Uterus (tissue), 4 donors: ENCODE measurements around the gene ELK3. TPM values are rescaled to one million over a fixed set of nuclear protein-coding genes. Genes with fewer than 3 reads are reported as not detected.

Experiments
- DNase-seq, 2 donors: peaks; one replicate each; pipeline ENCODE4 v3.0.0-alpha.2; 2019 to 2020
- H3K27ac ChIP-seq, 2 donors: fragments of 200-600 bp; sonication (generic); 1 replicate in 1 of 2; 2 replicates in 1 of 2; pipeline ENCODE4 v1.5.1; 2016 to 2018
- H3K27me3 ChIP-seq, 2 donors: fragments of 200-600 bp; sonication (generic); one replicate each; pipeline ENCODE4 v1.5.1; 2018 to 2019; ENCODE audit warnings: control low read depth in 1 of 2
- H3K36me3 ChIP-seq, 2 donors: fragments of 200-600 bp; sonication (generic); one replicate each; pipeline ENCODE4 v1.5.1; 2019; ENCODE audit warnings: control low read depth in 1 of 2
- H3K4me1 ChIP-seq, 2 donors: fragments of 200-600 bp; sonication (generic); one replicate each; pipeline ENCODE4 v1.5.1; 2018 to 2019; ENCODE audit warnings: control low read depth in 1 of 2
- H3K4me3 ChIP-seq, 2 donors: fragments of 200-600 bp; sonication (generic); 1 replicate in 1 of 2; 2 replicates in 1 of 2; pipeline ENCODE4 v1.5.1; 2018 to 2019; ENCODE audit warnings: mild to moderate bottlenecking in 1 of 2
- H3K9me3 ChIP-seq, 2 donors: fragments of 200-600 bp; sonication (generic); one replicate each; pipeline ENCODE4 v1.5.1; 2019; ENCODE audit warnings: control low read depth in 1 of 2
- POLR2A ChIP-seq, 2 donors: fragments of 450-650 bp; IDR thresholded peaks; one replicate each; pipeline ENCODE4 v1.6.1; 2016; ENCODE audit warnings: antibody characterized with exemption in 2 of 2, mild to moderate bottlenecking in 1 of 2, moderate library complexity in 1 of 2
- intact Hi-C: fragments of 100-400 bp; cut with DNase I; formaldehyde crosslinking; loops from one replicate; pipeline ENCODE4 v1.15.1; 2023; ENCODE audit warnings: low total_unique reads
- total RNA-seq, 4 donors: library from RNA; depleted of rRNA in 3 of 4; stranded (reverse); fragments of >200 nt in 3 of 4; gene quantifications; one replicate each; pipeline versions ENCODE4 v1.1.0 to v1.2.4, GENCODE V29; 2014 to 2023
- TF ChIP-seq, protein P1 (sequence below), 4 experiments: fragments of 200-600 bp in 2 of 4; fragments of 450-650 bp in 2 of 4; sonication (generic) in 2 of 4; IDR thresholded peaks; one replicate each; pipeline ENCODE4 v1.5.1; 2016 to 2019; ENCODE audit warnings: antibody characterized with exemption in 4 of 4, mild to moderate bottlenecking in 2 of 4, moderate library complexity in 1 of 4
- donor health status: DM: yes; HTN: yes; CAD: no.

ELK3 gene
- total RNA-seq, 4 donors from 2014 or later, result 36.8 to 81.1 (median 44.9) TPM

DNA sequence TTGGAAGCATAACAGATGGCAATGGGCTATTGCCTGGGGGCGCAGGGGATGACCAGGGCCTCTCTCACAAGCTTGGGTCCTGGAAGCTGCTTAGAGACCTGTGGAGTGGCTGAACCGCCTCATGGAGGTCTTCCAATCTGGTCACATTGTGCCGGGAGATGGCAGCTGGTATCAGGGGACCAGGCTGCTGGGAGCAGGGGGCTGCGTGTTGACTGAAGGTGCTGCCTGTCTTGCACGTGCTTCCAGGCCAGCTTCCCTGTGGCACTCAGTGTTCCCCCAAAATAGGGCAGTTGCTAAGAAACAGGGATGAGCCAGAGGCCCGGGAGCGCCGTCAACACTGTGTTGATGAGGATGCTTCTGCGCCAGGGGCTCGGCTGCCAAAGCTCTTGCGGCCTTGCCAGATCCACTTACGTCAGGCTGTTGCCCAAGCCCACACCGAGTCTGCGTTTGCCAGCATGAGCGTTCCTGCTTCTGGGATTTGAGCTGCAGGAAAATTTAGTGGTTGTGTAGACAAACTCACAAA lies 39.8 kb downstream of the ELK3 start:
- Histone ChIP-seq H3K9me3 (no peaks in the 10 kb centered on the region), H3K4me1 (peaks cover 46 to 51% of the 10 kb centered on the region in 2 donors), H3K4me3 (no peak overlapping the region), H3K27me3 (no peaks in the 10 kb centered on the region), H3K27ac (peak overlapping the region; percentile 88 to 96), H3K36me3 (no peaks in the 10 kb centered on the region)
- intact Hi-C loops, result loop anchor here (10.0 kb wide), 1 partner anchor 161 kb away; no protein-coding TSS in a partner anchor
- TF ChIP-seq, protein P1, sequence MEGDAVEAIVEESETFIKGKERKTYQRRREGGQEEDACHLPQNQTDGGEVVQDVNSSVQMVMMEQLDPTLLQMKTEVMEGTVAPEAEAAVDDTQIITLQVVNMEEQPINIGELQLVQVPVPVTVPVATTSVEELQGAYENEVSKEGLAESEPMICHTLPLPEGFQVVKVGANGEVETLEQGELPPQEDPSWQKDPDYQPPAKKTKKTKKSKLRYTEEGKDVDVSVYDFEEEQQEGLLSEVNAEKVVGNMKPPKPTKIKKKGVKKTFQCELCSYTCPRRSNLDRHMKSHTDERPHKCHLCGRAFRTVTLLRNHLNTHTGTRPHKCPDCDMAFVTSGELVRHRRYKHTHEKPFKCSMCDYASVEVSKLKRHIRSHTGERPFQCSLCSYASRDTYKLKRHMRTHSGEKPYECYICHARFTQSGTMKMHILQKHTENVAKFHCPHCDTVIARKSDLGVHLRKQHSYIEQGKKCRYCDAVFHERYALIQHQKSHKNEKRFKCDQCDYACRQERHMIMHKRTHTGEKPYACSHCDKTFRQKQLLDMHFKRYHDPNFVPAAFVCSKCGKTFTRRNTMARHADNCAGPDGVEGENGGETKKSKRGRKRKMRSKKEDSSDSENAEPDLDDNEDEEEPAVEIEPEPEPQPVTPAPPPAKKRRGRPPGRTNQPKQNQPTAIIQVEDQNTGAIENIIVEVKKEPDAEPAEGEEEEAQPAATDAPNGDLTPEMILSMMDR (IDR thresholded peaks at IDR 0.05), result peak in 1 of 4 experiments; percentile 12
- peak in 1 of 2 donors; percentile 5 for TF ChIP-seq POLR2A (IDR thresholded peaks at IDR 0.05)
- peak; percentile 98 to 99 for DNase-seq

DNA sequence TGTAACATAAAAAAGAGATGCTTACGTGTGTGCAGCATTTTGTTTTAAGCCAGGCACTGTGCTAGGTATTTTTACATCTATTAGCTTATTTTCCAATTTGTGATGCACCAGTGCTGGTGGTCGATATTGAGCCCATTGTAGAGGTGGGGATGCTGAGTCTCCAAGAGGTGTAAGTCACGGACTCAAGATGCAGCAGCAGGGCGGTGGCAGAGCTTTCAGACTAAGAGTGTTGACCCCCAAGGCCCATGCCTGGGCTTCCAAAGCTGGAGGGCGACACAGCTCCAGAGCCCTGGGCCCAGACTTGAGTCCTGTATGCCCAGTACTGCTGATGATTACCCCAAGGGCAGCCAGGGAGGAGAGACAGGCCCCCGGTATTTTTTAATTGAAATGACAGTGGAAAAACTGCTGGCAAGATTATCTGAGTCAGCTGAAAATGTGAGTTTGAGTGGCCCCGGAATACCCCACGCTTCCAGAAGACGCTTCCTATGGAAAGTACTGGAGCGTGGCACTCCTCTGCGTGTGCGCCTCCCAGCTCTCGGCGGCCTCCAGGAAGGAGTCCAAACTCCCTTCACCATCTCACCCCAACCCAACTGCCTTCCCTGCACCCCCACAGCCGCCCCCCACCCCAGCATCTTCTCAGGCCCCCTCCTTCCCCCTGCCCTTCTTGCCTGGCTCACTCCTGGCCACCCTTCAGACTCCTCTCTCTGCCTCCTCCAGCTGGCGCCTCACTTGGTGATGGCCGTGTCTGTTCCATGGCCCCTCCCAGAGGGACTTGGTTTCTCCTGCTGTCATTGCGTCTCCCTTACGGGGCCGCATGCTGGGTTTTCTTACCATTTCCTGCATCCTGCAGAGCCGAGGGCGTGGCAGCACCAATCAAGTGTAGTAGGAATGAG lies 40.7 kb downstream of the ELK3 start:
- H3K36me3 ChIP-seq, result no peaks in the 10 kb centered on the region
- no peak overlapping the region for H3K4me3 ChIP-seq
- H3K4me1 ChIP-seq, result peaks cover 50% of the 10 kb centered on the region in 2 donors
- no peaks in the 10 kb centered on the region for H3K9me3 ChIP-seq
- intact Hi-C loops, result loop anchor here (10.0 kb wide), 1 partner anchor 160 kb away; no protein-coding TSS in a partner anchor
- H3K27ac ChIP-seq, result peak overlapping the region; percentile 88 to 96
- TF ChIP-seq, protein P1 (IDR thresholded peaks at IDR 0.05), result no peak
- TF ChIP-seq POLR2A (IDR thresholded peaks at IDR 0.05), result no peak
- DNase-seq, result peak in 1 of 2 donors; percentile 39
- no peaks in the 10 kb centered on the region for H3K27me3 ChIP-seq

DNA sequence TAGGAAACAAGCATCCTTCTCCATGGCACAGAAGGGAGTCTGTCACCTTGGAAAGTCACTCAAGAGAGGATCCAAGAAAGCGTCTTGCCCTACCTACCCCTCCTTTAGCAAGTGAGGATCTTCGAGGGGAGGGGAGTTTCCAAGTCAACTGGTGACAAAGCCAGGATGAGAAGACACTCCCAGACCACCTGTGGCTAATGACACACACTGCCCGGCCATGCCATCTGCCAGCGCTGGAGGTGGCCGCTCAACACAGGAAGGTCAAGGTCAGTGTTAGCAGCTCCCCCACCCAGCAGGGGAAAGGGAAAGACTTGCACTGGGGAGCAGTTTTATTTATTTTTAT lies 41.3 kb downstream of the ELK3 start:
- intact Hi-C loops, result loop anchor here (10.0 kb wide), 1 partner anchor 159 kb away; no protein-coding TSS in a partner anchor
- TF ChIP-seq, protein P1 (IDR thresholded peaks at IDR 0.05), result no peak
- TF ChIP-seq POLR2A (IDR thresholded peaks at IDR 0.05), result no peak
- peaks cover 45 to 50% of the 10 kb centered on the region in 2 donors for H3K4me1 ChIP-seq

DNA sequence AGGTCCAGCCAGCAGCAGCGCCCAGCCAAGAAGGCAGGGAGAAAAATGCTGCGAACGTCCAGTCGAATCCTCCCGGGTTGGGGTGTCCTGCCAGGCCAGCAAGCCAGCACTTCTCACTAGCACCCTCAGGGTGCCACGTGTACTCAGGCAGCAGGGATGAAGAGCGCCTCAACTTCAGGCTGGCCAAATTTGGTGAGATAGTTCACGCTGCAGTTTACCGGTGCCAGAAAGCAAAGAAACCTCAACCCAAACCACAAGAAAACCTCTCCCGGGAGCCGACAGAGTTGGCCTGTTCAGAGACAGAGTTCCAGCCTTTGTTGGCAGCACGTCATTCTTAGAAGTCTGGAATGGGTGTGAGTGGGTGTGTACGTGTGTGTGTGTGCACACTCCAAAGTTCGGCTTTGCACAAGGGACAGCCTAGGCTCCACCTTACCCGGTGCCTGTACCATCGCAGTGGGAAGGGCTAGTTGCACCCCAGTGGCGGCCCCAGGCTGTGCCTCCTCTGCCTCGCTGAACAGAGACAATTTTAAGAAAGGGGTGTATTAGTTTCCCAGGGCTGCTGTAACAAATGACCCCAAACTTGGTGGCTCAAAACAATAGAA lies 42.1 kb downstream of the ELK3 start:
- Histone ChIP-seq H3K4me3 (no peak overlapping the region), H3K36me3 (no peaks in the 10 kb centered on the region), H3K9me3 (no peaks in the 10 kb centered on the region), H3K4me1 (peaks cover 45 to 50% of the 10 kb centered on the region in 2 donors), H3K27ac (peak overlapping the region; percentile 88 to 96), H3K27me3 (no peaks in the 10 kb centered on the region)
- TF ChIP-seq POLR2A (IDR thresholded peaks at IDR 0.05), result no peak
- TF ChIP-seq, protein P1 (IDR thresholded peaks at IDR 0.05), result no peak
- intact Hi-C loops, result loop anchor here (10.0 kb wide), 1 partner anchor 158 kb away; no protein-coding TSS in a partner anchor
- DNase-seq, result peak; percentile 49 to 56

More for the DNA sequence above, 41.3 kb downstream of the ELK3 start:
- Histone ChIP-seq H3K4me3 (no peak overlapping the region), H3K36me3 (no peaks in the 10 kb centered on the region), H3K9me3 (no peaks in the 10 kb centered on the region), H3K27me3 (no peaks in the 10 kb centered on the region), H3K27ac (peak overlapping the region; percentile 88 to 96)
- DNase-seq, result no peak
